ENCODE measurements around the gene GPC1. TPM values are rescaled to one million over a fixed set of nuclear protein-coding genes. Genes with fewer than 3 reads are reported as not detected.

GPC1 gene
- total and polyA plus RNA-seq, 10 of the 15 experiments (the other 5 are each of a cell fraction or from before 2014, with no cell fraction given), result 0.06 to 0.77 (median 0.23) TPM; not detected in 3

DNA sequence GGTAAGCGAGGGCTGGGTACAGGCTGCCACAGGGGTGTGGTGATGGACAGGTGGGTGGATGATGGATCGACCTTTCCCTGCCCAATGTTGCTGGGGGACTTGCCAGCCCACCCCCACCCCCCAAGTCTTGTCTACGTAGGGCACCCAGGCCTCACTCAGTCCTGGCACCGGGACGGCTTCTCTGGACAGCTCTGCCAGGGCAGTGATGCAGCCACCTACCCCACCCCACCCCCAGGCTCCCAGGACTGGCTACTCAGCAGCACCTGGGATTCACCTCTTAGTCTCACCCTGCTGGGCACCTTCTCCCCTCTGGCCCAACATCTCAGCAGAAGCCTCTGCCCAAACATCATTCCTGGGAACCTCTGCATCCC, 66.6 kb downstream of the GPC1 start:
- in situ Hi-C loops (cut with MboI), result loop anchor here (25.0 kb wide), 1 partner anchor 335 kb away; no protein-coding TSS in a partner anchor
- no peak for DNase-seq (ENCODE audit: low read depth, low spot score)

More for the DNA sequence above, 66.6 kb downstream of the GPC1 start:
- Histone ChIP-seq H3K9ac (ENCODE audit: control insufficient read depth, insufficient read depth, low read length) (no peak overlapping the region), H3K36me3 (ENCODE audit: control insufficient read depth in 2 of 2, insufficient read depth in 2 of 2, low read length in 1 of 2) (0 out of 4 replicates have a peak, but pooled peaks cover 0 to 2% of the 10 kb centered on the region in 2 experiments), H3K4me3 (no peak overlapping the region), H3K4me1 (ENCODE audit: control insufficient read depth, insufficient read depth, low read length) (no peaks in the 10 kb centered on the region), H3K79me2 (ENCODE audit: control insufficient read depth, insufficient read depth, low read length) (no peaks in the 10 kb centered on the region), H3K9me3 (replicated peaks; ENCODE audit: control insufficient read depth, insufficient read depth, low read length) (no peaks in the 10 kb centered on the region), H3K4me2 (ENCODE audit: control insufficient read depth, insufficient read depth) (no peak overlapping the region), H4K20me1 (ENCODE audit: control insufficient read depth, insufficient read depth) (no peaks in the 10 kb centered on the region), H3K27me3 (replicated peaks in 1 of 2; ENCODE audit: control insufficient read depth in 2 of 2, insufficient read depth in 2 of 2, low read length in 1 of 2) (no peaks in the 10 kb centered on the region), H2AFZ (ENCODE audit: control insufficient read depth, low read depth, low read length) (no peak overlapping the region), H3K27ac (ENCODE audit: control insufficient read depth, insufficient read depth) (no peak overlapping the region)
- ATAC-seq (no peak), FAIRE-seq (no peak)
- ChIA-PET CTCF (interaction anchor here (0.6 kb wide), 1 partner anchor 1497 kb away, joined by 3 read pairs; no protein-coding TSS in a partner anchor), RAD21 (ENCODE audit: unreplicated experiment) (no interaction called here), POLR2A (no interaction called here), SMC1A (ENCODE audit: uncharacterized antibody, unreplicated experiment) (no interaction called here)
- WGBS (ENCODE audit: insufficient coverage, insufficient replicate concordance, low lambda C conversion rate, missing lambda C conversion rate), result 100% methylated on average over 5 of the region's 5 CpGs
- intact Hi-C loops (cut with micrococcal nuclease; ENCODE audit: unreplicated experiment), result no loop called here
- no TSS peak for BruUV-seq (replicated peaks)
- TF ChIP-seq GATAD2B (conservative IDR thresholded peaks at IDR 0.05; ENCODE audit: low read depth) (no peak), NFIC (IDR thresholded peaks at IDR 0.05; ENCODE audit: low read depth, low read length) (no peak)
- TF ChIP-seq, protein P1, sequence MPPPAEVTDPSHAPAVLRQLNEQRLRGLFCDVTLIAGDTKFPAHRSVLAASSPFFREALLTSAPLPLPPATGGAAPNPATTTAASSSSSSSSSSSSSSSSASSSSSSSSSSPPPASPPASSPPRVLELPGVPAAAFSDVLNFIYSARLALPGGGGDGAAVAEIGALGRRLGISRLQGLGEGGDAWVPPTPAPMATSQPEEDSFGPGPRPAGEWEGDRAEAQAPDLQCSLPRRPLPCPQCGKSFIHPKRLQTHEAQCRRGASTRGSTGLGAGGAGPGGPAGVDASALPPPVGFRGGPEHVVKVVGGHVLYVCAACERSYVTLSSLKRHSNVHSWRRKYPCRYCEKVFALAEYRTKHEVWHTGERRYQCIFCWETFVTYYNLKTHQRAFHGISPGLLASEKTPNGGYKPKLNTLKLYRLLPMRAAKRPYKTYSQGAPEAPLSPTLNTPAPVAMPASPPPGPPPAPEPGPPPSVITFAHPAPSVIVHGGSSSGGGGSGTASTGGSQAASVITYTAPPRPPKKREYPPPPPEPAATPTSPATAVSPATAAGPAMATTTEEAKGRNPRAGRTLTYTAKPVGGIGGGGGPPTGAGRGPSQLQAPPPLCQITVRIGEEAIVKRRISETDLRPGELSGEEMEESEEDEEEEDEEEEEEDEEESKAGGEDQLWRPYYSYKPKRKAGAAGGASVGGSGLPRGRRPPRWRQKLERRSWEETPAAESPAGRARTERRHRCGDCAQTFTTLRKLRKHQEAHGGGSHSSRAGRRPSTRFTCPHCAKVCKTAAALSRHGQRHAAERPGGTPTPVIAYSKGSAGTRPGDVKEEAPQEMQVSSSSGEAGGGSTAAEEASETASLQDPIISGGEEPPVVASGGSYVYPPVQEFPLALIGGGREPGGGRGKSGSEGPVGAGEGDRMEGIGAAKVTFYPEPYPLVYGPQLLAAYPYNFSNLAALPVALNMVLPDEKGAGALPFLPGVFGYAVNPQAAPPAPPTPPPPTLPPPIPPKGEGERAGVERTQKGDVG (CRISPR knock-in tag; IDR thresholded peaks at IDR 0.05), result no peak
